Osteocyte (in vitro differentiated cells): ENCODE results near the gene FAM76B. TPM values are rescaled to one million over a fixed set of nuclear protein-coding genes. Genes with fewer than 3 reads are reported as not detected.

Source experiments
- DNase-seq: peaks from one replicate; pipeline ENCODE4 v3.0.0; 2021; ENCODE audit warnings: mixed read lengths; ENCODE audit not compliant: unreplicated experiment; ENCODE audit errors: extremely low spot score
- H3K27ac Mint-ChIP-seq: one replicate; pipeline ENCODE4 v1.8.0; 2021; ENCODE audit warnings: mild to moderate bottlenecking, mixed read lengths; ENCODE audit not compliant: unreplicated experiment
- H3K27me3 Mint-ChIP-seq: one replicate; pipeline ENCODE4 v1.8.0; 2021; ENCODE audit warnings: mixed read lengths; ENCODE audit not compliant: unreplicated experiment
- H3K36me3 Mint-ChIP-seq: one replicate; pipeline ENCODE4 v1.8.0; 2021; ENCODE audit warnings: mixed read lengths; ENCODE audit not compliant: unreplicated experiment
- H3K4me1 Mint-ChIP-seq: one replicate; pipeline ENCODE4 v1.8.0; 2021; ENCODE audit warnings: mixed read lengths; ENCODE audit not compliant: unreplicated experiment
- H3K4me3 Mint-ChIP-seq: one replicate; pipeline ENCODE4 v1.8.0; 2021; ENCODE audit warnings: mild to moderate bottlenecking, moderate library complexity, mixed read lengths; ENCODE audit not compliant: unreplicated experiment
- H3K9me3 Mint-ChIP-seq: one replicate; pipeline ENCODE4 v1.8.0; 2021; ENCODE audit warnings: mixed read lengths; ENCODE audit not compliant: unreplicated experiment
- total RNA-seq: library from RNA; stranded (reverse); gene quantifications from 2 replicates; pipeline ENCODE4 v1.2.1, GENCODE V29; 2021
- TF ChIP-seq, protein P1 (sequence below): fragments of 200-600 bp; sonication (generic); IDR thresholded peaks from 2 replicates; pipeline ENCODE4 v1.5.0; 2021; ENCODE audit warnings: antibody characterized with exemption, mild to moderate bottlenecking, moderate library complexity

The FAM76B gene
- total RNA-seq, 1 donor from 2014 or later = 26.7 TPM

DNA sequence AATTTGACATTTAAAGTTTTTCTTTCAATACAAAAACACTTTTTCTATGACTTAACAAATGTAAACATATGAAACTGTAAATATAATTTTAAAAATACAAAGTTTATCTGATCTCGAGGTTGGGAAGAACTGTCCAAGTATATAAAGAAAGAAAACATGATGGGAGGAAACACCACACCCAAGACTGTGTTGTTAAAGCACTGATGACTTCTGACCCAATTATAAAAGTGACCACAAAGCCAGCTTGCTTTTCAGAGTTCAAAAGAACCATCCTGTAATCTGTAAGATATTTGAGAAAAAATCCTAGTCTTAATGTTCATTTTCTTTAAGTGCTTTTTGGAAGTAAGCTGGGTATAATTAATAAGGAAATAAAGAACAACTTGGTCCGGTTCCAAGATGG is 16.3 kb upstream of the FAM76B start:
- Mint-ChIP-seq H3K27me3 (no peaks in the 10 kb centered on the region), H3K4me3 (no peak overlapping the region), H3K36me3 (peaks cover 31% of the 10 kb centered on the region), H3K9me3 (peaks cover 17% of the 10 kb centered on the region), H3K4me1 (no peaks in the 10 kb centered on the region), H3K27ac (no peak overlapping the region)
- DNase-seq = no peak
- TF ChIP-seq, protein P1, sequence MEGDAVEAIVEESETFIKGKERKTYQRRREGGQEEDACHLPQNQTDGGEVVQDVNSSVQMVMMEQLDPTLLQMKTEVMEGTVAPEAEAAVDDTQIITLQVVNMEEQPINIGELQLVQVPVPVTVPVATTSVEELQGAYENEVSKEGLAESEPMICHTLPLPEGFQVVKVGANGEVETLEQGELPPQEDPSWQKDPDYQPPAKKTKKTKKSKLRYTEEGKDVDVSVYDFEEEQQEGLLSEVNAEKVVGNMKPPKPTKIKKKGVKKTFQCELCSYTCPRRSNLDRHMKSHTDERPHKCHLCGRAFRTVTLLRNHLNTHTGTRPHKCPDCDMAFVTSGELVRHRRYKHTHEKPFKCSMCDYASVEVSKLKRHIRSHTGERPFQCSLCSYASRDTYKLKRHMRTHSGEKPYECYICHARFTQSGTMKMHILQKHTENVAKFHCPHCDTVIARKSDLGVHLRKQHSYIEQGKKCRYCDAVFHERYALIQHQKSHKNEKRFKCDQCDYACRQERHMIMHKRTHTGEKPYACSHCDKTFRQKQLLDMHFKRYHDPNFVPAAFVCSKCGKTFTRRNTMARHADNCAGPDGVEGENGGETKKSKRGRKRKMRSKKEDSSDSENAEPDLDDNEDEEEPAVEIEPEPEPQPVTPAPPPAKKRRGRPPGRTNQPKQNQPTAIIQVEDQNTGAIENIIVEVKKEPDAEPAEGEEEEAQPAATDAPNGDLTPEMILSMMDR = no peak

DNA sequence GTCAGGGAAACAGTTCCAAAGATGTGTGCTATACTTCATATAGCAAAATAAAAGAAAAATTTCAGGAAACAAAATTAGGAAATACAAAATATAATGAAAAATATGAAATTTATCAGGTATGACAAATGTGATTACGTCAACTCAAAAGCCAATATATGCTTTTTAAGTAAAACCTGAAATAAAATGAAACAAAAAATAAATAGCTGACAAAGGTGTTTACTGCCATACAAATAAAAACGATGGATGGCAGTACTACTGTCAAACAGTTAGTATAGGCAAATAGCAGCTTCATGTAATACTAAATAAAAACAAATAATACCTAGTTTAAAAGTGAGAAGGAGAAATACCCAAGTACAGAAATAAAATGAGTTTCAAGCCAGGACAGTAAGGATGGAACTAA is 14.4 kb upstream of the FAM76B start:
- no peak overlapping the region for H3K4me3 Mint-ChIP-seq
- no peak for DNase-seq
- no peaks in the 10 kb centered on the region for H3K4me1 Mint-ChIP-seq
- H3K36me3 Mint-ChIP-seq = peaks cover 44% of the 10 kb centered on the region
- TF ChIP-seq, protein P1 = no peak
- H3K27ac Mint-ChIP-seq = no peak overlapping the region
- H3K27me3 Mint-ChIP-seq = no peaks in the 10 kb centered on the region
- peaks cover 10% of the 10 kb centered on the region for H3K9me3 Mint-ChIP-seq

DNA sequence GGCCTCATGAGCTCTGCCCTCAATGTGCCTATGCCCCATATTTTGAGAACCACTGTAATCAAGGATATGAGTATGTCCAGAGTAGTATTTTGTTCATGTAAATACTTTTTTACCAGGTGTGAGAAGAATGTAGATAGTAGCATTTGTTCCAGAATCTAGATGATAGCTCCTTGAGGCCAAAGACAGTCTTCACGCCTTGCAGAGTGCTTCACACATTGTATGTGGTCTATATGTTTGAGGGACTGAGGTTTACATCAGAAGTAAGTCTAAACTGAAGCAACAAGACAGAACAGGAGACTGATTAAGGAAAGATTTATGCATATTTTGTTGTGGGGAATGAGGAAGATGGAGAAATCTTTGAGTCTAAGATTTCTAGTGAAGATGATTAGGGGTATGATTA is 13.2 kb upstream of the FAM76B start:
- no peak for DNase-seq
- Mint-ChIP-seq H3K4me1 (no peaks in the 10 kb centered on the region), H3K27ac (no peak overlapping the region), H3K4me3 (no peak overlapping the region), H3K27me3 (no peaks in the 10 kb centered on the region), H3K36me3 (peaks cover 40% of the 10 kb centered on the region), H3K9me3 (peaks cover 6% of the 10 kb centered on the region)
- TF ChIP-seq, protein P1 = no peak

DNA sequence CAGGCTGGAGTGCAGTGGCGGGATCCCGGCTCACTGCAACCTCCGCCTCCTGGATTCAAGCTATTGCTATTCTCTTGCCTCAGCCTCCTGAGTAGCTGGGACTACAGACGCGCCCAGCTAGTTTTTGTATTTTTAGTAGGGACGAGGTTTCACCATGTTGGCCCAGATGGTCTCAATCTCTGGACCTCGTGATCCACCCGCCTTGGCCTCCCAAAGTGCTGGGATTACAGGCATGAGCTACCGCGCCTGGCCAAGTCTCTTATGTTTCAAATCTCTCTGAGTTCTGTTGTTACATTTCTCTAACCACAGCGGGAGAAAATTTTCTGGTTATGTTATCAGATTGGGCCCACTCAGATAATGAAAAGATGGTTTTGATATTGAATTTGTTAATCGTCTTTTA is 10.9 kb upstream of the FAM76B start:
- peaks cover 28% of the 10 kb centered on the region for H3K36me3 Mint-ChIP-seq
- no peak overlapping the region for H3K27ac Mint-ChIP-seq
- no peak for DNase-seq
- no peak overlapping the region for H3K4me3 Mint-ChIP-seq
- TF ChIP-seq, protein P1 = no peak
- no peaks in the 10 kb centered on the region for H3K4me1 Mint-ChIP-seq
- H3K27me3 Mint-ChIP-seq = no peaks in the 10 kb centered on the region
- no peaks in the 10 kb centered on the region for H3K9me3 Mint-ChIP-seq

DNA sequence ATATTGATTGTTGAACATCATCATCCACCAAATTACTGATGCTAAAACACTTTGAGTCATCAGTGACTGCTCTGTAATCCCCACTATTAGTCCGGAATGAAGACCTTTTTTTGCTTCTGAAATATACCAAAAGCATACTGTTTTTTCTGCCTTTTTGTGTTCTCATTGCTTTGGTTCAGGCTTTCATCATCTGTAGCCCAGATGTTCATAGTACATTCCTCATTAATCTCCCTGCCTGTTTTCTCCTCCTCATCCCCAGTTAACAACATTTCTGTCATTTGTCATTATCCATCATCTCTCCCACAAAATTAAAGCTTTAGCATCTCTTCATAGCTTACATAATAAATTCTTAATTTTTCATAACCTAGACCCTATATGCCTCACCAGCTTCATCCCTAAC is 10.0 kb upstream of the FAM76B start:
- no peaks in the 10 kb centered on the region for H3K9me3 Mint-ChIP-seq
- TF ChIP-seq, protein P1 = no peak
- no peak overlapping the region for H3K27ac Mint-ChIP-seq
- H3K4me1 Mint-ChIP-seq = no peaks in the 10 kb centered on the region
- DNase-seq = no peak
- H3K36me3 Mint-ChIP-seq = peaks cover 24% of the 10 kb centered on the region
- no peaks in the 10 kb centered on the region for H3K27me3 Mint-ChIP-seq
- H3K4me3 Mint-ChIP-seq = no peak overlapping the region
